ENCODE measurements around the gene UROC1. TPM values are rescaled to one million over a fixed set of nuclear protein-coding genes. Genes with fewer than 3 reads are reported as not detected.

UROC1 gene
- total and polyA plus RNA-seq, 2 of the 13 experiments (the other 11 are each of a cell fraction or from before 2014, with no cell fraction given) = 0.71 to 1.3 TPM

GRCh38 chr3:126530171-126531050 is 12.8 kb upstream of the UROC1 start:
- POLR2A ChIA-PET = interaction anchor here (4.7 kb wide), 1 partner anchor 12 kb away, joined by 53 read pairs; the partner anchor contains the start of gene UROC1
- ATAC-seq (no peak), FAIRE-seq (no peak), DNase-seq (ENCODE audit: low spot score) (no peak)
- Histone ChIP-seq H3K4me1 (ENCODE audit: insufficient read depth, low read length) (peaks cover 58% of the 10 kb centered on the region), H3K4me2 (ENCODE audit: low read depth, low read length) (no peak overlapping the region), H3K9me3 (ENCODE audit: low read length) (no peaks in the 10 kb centered on the region), H3K9ac (ENCODE audit: insufficient read depth, low read depth, low read length) (no peak overlapping the region), H3K27me3 (ENCODE audit: control insufficient read depth in 1 of 2, insufficient read depth in 2 of 2, low read length in 2 of 2) (no peaks in the 10 kb centered on the region), H3K36me3 (replicated peaks in 1 of 2; ENCODE audit: control insufficient read depth in 1 of 2, insufficient read depth in 2 of 2, low read length in 2 of 2) (peaks cover 0 to 1% of the 10 kb centered on the region in 2 experiments; a peak in 3 of 5 replicates), H4K20me1 (ENCODE audit: insufficient read depth, low read length) (no peaks in the 10 kb centered on the region; the same call in 1 of the 2 replicates), H3K4me3 (replicated peaks in 1 of 3; ENCODE audit: insufficient read depth in 1 of 3, low read depth in 2 of 3, low read length in 3 of 3) (no peak overlapping the region), H3K27ac (ENCODE audit: extremely low read length, insufficient read depth, low read length) (peak overlapping the region; percentile 88), H3K79me2 (ENCODE audit: insufficient read depth, low read length) (peaks cover 12% of the 10 kb centered on the region), H2AFZ (ENCODE audit: low read length) (no peak overlapping the region)
- 83% methylated on average over 7 of the region's 18 CpGs for WGBS (ENCODE audit: low lambda C conversion rate)
- no TSS peak for BruUV-seq (replicated peaks)
- intact Hi-C loops (cut with micrococcal nuclease; ENCODE audit: unreplicated experiment) = no loop called here
- in situ Hi-C loops (cut with HindIII; ENCODE audit: extremely low pct_ligation_motif_present, low pct_unique_long_range_greater_than_20kb) = no loop called here
- CTCF ChIA-PET (ENCODE audit: low intra/inter-chr PET ratio, low total read pairs) = no interaction called here
- TF ChIP-seq STAG1 (CRISPR knock-in tag; IDR thresholded peaks at IDR 0.05) = 0 out of 2 replicates have a peak, but pooled peaks have one; percentile 5
- TF ChIP-seq, protein P1, sequence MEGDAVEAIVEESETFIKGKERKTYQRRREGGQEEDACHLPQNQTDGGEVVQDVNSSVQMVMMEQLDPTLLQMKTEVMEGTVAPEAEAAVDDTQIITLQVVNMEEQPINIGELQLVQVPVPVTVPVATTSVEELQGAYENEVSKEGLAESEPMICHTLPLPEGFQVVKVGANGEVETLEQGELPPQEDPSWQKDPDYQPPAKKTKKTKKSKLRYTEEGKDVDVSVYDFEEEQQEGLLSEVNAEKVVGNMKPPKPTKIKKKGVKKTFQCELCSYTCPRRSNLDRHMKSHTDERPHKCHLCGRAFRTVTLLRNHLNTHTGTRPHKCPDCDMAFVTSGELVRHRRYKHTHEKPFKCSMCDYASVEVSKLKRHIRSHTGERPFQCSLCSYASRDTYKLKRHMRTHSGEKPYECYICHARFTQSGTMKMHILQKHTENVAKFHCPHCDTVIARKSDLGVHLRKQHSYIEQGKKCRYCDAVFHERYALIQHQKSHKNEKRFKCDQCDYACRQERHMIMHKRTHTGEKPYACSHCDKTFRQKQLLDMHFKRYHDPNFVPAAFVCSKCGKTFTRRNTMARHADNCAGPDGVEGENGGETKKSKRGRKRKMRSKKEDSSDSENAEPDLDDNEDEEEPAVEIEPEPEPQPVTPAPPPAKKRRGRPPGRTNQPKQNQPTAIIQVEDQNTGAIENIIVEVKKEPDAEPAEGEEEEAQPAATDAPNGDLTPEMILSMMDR (CRISPR knock-in tag; IDR thresholded peaks at IDR 0.05) = peak; percentile 41
- peak; percentile 34; the same call in 1 of the 2 replicates for TF ChIP-seq AKAP8 (CRISPR knock-in tag; IDR thresholded peaks at IDR 0.05)
- no peak for TF ChIP-seq REXO4 (CRISPR knock-in tag; IDR thresholded peaks at IDR 0.05; ENCODE audit: borderline replicate concordance)
- peak; percentile 68 for TF ChIP-seq AGO2 (optimal IDR thresholded peaks at IDR 0.05; ENCODE audit: low read depth, low read length)
- TF ChIP-seq, protein P2, sequence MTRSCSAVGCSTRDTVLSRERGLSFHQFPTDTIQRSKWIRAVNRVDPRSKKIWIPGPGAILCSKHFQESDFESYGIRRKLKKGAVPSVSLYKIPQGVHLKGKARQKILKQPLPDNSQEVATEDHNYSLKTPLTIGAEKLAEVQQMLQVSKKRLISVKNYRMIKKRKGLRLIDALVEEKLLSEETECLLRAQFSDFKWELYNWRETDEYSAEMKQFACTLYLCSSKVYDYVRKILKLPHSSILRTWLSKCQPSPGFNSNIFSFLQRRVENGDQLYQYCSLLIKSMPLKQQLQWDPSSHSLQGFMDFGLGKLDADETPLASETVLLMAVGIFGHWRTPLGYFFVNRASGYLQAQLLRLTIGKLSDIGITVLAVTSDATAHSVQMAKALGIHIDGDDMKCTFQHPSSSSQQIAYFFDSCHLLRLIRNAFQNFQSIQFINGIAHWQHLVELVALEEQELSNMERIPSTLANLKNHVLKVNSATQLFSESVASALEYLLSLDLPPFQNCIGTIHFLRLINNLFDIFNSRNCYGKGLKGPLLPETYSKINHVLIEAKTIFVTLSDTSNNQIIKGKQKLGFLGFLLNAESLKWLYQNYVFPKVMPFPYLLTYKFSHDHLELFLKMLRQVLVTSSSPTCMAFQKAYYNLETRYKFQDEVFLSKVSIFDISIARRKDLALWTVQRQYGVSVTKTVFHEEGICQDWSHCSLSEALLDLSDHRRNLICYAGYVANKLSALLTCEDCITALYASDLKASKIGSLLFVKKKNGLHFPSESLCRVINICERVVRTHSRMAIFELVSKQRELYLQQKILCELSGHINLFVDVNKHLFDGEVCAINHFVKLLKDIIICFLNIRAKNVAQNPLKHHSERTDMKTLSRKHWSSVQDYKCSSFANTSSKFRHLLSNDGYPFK (CRISPR knock-in tag; IDR thresholded peaks at IDR 0.05; ENCODE audit: borderline replicate concordance) = no peak
- TF ChIP-seq PHF21A (CRISPR knock-in tag; IDR thresholded peaks at IDR 0.05) = no peak
- no peak for TF ChIP-seq ZNF317 (CRISPR knock-in tag; IDR thresholded peaks at IDR 0.05)
- TF ChIP-seq, protein P3, sequence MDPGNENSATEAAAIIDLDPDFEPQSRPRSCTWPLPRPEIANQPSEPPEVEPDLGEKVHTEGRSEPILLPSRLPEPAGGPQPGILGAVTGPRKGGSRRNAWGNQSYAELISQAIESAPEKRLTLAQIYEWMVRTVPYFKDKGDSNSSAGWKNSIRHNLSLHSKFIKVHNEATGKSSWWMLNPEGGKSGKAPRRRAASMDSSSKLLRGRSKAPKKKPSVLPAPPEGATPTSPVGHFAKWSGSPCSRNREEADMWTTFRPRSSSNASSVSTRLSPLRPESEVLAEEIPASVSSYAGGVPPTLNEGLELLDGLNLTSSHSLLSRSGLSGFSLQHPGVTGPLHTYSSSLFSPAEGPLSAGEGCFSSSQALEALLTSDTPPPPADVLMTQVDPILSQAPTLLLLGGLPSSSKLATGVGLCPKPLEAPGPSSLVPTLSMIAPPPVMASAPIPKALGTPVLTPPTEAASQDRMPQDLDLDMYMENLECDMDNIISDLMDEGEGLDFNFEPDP (CRISPR knock-in tag; conservative IDR thresholded peaks at IDR 0.05) = 0 out of 2 replicates have a peak, but pooled peaks have one; percentile 61
- no peak for TF ChIP-seq CHD2 (IDR thresholded peaks at IDR 0.05; ENCODE audit: low read depth, low read length)
- 0 out of 2 replicates have a peak, but pooled peaks have one; percentile 14 for TF ChIP-seq ZFP91 (CRISPR knock-in tag; IDR thresholded peaks at IDR 0.05; ENCODE audit: borderline replicate concordance)
- TF ChIP-seq ZNF251 (CRISPR knock-in tag; IDR thresholded peaks at IDR 0.05) = no peak
